HG03432 (cell line): ENCODE data around the gene TPRN.

Source experiments
- ATAC-seq: cut with Tn5 transposase; IDR thresholded peaks from one replicate; pipeline ENCODE4 v1.9.1; 2021; ENCODE audit warnings: mild to moderate bottlenecking, moderate library complexity; ENCODE audit not compliant: unreplicated experiment

Gene TPRN

DNA sequence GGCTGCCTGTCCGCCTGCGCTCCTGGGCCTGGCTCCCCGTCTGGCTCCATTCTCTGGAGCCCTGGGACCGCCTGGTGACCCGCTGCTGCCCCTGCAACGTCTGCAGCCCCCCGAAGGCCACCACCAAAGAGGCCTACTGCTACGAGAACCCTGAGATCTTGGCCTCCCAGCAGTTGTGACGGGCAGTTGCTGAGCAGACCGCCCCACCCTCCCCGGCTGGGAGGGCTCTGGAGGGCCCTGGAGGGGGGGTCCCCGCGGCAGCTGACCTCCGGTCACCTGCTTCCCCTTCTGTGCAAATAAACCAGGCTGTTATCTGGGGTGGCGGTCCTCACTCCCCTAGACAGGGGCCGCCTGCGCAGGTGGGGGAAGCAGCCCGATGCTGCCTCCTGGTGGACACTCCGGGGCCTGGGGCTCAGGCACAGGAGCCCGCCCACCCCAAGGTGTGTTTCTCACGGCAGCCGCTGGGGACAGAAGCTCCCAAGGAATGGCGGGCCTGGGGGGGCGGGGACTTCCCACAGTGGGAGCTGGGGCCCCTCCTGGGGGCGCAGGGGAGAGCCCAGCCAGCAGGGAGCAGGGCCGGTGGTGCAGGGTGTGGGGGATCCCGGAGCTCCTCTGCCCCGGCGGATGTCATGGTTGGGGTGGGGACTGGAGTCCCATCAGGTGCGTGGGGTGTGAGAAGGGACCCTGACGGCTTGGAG lies 35.8 kb upstream of the TPRN start:
- ATAC-seq, result peak; percentile 19

DNA sequence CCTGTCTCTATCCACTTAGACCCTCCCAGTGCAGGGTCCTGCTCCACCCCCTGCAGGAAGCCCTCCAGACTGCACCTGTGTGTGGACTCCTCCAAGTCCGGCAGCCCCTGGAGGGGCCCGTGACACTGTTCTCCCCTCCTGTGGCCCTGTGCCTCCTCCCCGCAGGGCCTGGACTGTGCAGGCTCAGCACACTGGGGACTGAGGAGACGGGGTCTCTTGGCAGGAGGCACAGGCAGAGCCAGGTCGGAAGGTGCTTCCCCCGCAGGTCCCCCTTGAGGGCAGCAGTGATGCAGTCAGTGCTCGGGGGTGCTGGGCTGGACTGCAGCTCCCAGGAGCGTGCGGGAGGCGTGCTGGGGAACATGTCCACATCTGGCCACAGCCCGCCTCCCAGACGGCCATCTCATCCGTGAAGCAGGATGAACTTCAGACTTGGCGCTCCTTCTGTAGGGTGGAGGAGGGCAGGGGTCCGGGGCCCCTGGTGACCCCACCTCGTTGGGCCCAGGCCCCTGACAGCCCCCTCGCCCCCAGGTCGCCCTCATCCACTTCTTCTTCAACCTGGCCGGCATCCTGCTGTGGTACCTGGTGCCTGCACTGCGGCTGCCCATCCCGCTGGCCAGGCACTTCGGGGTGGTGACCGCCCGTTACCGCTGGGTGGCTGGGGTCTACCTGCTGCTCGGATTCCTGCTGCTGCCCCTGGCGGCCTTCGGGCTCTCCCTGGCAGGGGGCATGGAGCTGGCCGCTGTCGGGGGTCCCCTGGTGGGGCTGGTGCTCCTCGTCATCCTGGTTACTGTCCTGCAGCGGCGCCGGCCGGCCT lies 35.1 kb upstream of the TPRN start:
- no peak for ATAC-seq

DNA sequence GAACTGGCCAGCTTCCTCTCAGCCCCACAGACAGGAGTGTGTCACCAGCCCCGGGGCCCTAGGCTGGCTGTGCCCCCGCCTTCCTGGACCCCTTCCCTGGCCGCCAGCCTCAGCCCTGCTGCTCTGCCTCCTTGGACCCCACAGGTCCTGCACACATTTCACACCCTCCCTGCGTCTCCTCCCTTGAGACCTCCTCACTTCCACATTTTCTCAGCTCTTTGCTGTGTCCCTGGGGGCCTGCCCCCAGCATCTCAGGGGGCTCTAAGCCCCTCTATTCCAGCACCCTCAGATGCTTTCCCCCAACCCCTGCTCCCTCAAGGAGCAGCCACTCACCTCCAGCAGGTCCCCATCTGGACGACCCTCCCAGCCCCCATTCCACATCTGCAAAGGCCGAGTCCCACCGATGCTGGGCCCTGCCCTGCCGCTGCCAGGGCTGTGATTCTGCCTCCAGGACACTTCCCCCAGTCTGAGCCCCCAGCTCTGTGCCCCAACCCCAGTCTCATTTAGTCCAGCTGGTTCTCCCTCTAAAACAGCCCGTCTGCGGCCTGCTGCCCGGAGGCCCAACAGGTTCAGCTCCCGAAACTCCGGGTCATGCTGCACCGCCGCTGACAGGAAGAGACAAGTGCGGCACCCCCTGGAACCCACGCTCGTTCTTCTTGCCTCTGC lies 34.4 kb upstream of the TPRN start:
- ATAC-seq, result no peak

DNA sequence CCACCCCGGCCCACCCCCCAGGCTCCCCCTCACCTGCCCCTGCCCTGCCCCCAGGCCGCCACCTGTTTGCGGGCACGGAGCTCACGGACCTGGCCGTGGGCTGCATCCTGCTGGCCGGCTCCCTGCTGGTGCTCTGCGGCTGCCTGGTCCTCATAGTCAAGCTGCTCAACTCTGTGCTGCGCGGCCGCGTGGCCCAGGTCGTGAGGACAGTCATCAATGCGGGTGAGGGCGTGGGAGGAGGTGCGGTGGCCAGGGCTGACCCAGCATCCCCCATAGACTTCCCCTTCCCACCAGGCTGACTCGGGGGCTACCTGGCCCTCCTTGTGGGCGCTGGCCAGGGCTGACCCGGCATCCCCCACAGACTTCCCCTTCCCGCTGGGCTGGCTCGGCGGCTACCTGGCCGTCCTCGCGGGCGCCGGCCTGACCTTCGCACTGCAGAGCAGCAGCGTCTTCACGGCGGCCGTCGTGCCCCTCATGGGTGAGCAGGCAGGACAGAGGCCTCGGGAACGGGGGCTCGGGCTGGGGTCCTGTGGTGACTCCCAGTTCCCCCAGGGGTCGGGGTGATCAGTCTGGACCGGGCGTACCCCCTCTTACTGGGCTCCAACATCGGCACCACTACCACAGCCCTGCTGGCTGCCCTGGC lies 33.6 kb upstream of the TPRN start:
- no peak for ATAC-seq

DNA sequence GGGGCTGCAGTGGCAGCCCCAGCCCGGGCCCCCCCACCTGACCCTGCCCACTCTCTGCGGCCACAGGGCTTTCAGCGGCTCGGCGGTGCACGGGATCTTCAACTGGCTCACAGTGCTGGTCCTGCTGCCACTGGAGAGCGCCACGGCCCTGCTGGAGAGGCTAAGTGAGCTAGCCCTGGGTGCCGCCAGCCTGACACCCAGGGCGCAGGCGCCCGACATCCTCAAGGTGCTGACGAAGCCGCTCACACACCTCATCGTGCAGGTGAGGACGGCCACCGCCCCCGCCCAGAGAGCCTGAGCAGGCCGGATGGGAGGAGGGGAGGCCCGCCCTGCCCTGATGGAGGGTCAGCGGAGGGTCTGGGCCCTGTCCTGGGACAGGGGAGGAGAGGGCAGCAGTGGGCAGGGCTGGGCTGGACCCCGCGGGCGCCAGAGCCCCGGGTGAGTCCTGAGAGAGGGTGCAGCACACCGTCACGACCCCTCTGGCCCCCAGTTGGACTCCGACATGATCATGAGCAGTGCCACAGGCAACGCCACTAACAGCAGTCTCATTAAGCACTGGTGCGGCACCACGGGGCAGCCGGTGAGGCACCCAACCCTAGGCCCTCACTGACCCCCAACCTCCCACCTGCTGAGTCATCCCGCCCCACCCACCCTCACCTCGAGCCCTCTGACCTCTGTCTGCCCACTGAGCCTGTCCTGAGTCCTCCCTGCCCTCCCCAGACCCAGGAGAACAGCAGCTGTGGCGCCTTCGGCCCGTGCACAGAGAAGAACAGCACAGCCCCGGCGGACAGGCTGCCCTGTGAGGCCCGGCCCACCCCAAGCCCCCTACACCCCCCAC lies 32.8 kb upstream of the TPRN start:
- ATAC-seq, result no peak

DNA sequence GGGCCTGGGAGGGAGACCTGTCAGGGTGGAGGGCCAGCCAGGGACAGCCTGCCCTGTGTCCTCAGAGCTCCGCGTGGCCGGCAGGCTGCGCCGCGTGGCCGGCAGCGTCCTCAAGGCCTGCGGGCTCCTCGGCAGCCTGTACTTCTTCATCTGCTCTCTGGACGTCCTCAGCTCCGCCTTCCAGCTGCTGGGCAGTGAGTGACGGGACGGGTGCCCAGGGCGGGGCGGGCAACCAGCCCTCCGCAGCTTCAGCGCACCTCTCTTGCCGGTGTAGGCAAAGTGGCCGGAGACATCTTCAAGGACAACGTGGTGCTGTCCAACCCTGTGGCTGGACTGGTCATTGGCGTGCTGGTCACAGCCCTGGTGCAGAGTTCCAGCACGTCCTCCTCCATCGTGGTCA lies 32.0 kb upstream of the TPRN start:
- ATAC-seq, result no peak

DNA sequence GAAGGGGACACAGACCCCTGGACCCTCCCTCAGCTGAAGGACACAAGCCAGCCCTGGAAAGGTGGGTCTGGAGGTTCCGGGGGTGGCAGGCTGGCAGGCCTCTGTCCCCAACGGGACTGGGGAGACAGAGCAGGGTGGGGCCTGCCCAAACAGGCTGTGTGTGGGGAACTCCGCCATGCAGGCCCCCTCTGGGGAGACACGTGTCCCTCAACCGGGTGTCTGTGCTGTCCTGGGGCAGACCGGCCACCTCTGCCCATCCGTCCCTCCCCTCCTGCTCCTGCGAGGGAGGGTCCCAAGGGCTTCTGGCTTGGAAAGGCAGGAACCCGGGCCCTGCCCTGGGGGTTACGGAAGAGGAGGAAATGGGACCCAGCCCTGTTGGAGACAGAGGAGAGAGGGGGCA lies 31.6 kb upstream of the TPRN start:
- ATAC-seq, result no peak

DNA sequence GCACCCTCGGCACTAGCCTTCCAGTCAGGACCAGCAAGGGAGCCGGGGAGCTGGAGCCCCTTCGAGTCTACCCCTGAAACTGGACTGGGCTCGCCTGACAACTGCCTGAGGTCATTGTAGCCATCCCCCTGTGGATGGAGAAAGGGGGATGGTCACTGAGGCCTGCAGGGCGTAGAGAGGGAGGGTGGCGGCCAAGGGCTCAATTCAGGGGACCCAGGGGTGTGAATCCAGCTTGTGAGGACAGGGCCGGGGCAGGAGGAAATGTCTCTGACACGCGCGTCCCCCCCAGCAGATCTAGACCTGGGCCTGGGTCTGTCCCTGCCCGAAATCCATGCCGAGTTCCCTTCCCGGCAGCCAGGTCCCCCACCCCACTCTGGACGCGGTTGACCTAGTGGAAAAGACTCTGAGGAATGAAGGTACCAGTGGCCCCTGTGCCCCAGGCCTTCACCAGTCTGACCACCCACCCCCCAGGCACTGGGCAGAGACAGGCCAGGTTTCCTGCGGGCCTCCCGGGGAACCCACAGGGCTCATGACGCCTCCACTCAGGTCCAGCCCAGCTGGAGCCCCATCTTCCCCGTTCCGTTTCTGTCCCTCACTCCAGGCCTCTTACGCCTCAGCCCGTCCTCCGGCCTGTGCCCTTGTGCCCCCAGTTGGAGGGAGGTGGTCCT lies 31.0 kb upstream of the TPRN start:
- no peak for ATAC-seq

DNA sequence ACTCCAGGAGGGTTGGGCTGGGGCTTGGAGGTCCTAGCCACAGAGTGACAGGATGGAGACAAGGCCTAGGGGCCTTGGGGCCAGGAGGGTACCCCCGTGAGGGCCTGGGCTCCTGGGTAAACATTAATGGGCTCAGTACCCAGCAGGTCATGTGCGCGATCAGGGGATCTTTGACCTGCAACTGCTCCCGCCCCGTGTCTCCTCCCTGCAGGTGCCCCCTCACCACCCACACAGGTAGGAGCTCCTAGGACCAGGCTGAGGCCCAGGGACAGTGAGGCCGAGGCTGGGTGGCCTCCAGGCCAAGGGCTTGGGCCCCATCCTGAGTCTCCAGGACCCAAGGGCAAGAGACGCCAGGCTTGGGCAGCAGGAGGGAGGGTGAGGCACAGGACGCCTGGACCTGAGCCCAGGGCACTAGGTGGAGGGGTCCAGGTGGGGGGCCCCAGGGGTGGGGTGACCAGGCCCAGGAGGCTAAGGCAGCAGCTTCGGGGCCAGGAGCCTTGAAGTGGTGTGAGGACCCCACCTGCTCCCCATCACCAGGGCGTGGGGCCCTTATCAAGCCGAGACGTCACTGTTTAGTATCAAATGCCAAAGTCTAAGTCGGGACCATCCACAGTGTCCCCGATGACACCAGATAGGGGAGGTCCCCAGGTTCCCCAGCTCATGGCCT lies 30.3 kb upstream of the TPRN start, which contains the start of gene SLC34A3:
Gene SLC34A3 (plus strand): TSS at position 197 of the 667 bp plus-strand sequence. CDS start 802 bp downstream, outside the sequence.
- no peak for ATAC-seq

DNA sequence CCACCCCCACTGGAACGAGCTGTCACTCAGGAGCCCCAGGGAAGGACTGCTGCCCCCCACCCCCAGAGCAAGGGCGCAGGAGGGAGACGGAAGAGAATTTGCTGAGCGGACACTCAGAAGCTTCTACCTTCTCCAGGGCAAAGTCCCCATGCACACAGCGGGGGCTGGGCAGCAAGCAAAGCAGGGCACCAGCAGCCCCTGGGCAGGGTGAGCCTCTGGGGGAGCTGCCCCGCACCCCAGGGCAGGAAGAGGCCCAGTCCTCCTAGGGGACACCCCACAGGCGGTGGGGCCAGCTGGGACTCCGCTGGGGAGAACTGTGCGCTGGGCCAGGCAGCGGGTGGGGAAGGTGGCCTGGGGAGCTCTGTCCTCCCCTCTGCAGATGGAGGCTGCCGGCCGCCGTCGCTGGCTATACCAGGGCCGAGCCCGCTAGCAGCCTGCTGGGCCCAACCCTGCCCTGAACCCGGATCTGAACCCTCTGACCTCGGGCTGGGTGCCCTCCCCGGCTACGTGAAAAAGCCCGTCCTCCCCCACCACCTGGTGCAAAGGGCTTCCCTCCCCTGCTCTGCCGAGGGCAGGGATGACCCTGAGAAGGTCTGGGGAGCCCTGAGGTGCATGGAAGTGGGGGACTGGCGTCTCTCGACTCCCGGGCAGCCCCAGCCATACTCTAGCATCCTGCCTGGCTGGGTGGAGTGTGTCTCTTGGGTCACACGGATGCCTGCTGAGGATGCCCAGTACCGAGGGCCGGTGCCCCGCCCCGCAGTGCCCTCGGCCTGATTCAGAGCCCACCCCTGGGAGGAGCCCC lies 29.6 kb upstream of the TPRN start:
- no peak for ATAC-seq

DNA sequence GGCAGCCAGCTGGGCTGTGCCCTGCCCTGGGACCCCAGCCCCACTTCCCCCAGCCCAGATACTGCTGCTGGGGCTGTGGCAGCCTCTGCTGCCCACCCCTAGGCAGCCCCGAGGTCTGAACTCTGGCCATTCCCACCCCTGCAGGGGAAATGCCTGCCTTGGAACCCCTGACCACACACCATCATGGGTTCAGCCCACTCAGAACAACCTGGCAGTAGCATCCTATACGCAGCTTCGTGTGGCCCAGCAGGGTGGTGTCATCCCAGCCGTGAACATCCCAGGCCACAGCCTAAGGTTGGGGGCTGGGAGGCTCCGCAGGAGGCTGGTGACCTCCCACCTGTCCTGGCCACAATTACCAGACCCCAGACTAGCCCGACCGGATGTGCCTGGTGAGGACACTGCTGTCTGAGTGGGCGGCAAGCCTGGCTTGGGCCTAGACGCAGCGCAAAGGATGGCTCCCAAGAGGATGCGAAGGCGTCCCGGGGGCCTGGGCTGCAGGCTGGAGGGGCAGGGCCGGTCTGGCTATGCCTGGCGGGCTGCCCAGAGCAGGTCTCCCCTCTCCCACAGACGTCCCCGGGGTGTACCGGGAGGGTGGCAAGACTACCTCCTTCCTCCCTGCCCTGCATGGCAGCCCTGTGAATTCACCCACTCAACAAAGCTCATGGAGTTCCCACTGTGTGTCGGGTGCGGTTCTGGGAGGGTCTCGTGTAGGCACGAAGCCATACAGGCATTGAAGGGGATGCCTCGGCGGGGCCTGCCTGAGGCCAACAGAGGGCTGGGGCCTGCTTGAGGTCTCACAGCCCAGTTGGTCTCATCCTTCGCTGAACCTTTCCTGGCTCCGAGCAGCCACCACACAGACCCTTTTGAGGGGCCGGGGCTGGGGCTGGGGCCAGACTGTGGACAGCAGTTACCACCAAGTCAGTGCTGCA lies 28.7 kb upstream of the TPRN start:
- no peak for ATAC-seq

DNA sequence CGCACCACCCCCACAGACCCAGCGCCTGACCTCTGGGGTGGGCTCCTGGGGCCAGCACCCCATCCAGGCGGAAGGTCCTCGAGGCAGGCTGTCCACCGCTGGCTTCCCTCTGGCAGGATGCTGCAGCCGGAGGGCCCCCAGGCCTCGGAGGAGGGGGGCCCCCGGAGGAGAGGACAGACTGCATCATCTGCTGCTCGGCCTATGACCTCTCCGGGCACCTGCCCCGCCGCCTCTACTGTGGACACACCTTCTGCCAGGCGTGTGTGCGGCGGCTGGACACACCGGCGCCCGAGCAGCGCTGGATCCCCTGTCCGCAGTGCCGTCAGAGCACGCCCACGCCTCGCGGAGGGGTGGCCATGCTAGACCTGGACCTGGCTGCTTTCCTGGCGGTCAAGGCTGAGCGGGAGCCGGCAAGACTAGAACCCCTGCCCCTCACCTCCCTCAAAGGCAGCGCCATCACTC lies 28.0 kb upstream of the TPRN start:
- no peak for ATAC-seq

DNA sequence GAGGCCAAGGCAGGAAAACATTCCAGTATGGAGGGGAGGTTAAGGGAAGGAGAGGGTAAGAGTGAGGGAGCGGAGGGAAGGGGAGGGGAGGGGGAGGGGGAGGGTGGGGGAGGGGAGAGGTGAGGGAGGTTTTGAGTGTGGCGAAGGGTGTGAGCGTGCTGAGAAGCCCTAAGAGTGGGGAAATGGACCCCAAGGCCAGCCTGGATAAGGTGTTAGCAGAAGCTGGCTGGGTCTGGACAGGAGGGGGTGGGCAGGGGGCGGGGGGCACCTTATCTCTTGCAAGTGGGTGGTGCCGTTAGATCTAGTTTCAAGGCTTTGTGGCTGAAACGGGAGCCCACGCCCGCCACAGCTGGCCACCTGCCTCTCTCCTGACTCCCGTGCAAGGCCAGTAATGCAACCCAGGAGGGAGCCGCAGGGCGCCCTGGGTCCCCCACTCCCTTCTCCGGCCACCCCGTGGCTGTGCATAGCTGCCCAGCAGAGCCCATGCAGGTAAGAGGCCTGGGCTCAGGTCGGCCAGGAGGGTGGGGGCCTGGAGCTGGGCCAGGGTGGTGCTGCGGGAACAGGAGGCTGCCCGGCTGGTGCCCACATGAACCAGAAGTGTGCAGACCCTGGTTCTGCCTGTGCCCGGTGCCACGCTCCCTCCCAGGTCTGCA lies 27.4 kb upstream of the TPRN start:
- no peak for ATAC-seq

DNA sequence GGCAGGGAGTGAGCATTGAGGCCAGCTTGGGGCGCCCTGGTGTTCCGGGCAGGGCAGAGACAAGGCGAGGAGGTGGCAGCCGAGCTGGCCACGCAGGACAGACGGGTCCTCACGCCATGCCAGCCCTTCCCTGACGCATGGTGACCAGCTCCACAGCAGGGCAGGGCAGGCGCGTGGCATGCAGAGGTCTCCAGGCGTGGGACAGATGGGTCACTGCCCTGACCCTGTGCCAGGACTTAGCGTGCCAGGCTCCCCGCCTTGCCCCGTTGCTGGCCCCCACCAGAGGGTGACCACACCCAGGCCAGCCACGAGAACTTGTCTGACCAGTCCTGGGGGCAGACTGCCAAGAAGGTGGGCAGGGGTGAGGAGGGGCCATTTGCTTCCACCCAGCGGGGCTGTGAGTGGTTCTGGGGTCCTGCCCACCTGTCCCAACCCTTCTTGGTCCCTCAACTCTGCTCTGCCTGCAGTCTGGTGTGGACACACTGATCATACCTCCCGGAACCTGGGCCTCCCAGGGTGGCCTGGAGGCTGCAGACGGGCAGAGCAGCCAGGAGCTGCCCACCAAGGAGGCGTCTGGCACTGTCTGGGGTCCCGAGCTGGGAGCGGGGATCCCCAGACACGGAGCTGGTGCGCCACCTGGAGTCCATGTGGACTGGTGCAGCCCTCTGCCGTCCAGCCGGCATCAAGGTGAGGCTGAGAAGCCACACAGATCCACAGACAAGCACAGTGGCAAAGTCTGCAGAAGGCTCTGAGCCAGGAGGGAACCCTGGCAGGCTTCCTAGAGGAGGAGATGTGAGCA lies 26.7 kb upstream of the TPRN start, which contains the start of gene RNF224:
Gene RNF224 (plus strand): TSS at position 449 of the 799 bp plus-strand sequence. CDS start 834 bp downstream, outside the sequence.
- ATAC-seq, result no peak

DNA sequence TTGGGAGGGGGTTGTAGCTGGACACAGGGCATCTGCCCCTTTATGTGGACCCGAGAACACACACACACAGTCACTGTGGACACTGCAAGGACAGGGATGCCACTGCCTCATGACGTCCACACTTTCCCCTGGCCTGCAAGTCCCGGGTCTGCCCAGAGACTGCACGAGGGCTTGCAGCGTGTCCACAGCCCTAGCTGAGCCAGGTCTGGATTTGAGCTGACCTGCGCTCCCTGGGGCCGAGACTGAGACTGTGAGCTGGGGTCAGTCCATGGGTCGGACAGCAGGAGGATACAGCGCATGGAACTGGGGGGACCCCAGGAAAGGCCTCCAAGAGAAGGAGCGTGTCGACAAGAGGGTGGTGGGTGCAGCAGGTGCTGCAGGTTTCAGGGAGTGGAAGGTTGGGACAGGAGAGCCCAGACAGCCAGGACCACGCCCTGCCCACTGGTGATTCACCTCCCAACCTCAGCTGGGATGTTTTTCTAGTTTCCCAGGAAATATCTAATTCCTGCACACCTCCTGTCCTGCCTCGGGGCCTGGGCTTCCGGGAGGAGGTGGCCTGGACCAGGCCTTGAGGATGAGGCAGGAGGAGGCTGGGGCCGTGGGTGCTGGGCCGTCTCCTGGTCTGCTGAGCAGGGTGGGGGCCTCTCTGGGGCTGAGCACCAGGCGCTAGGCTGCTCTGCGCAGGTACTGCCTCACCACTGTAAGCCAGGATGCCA lies 26.0 kb upstream of the TPRN start:
- ATAC-seq, result no peak
